IPS-20b (cell line): ENCODE measurements around the gene MTHFS.
"Not testable (repeated sequence)": the region's sequence is repeated elsewhere in the genome, so short reads cannot be mapped to it uniquely, and the experiment has no call there.

Experiments
- H3K27ac ChIP-seq: one replicate; pipeline ENCODE4 v1.5.1; 2013; ENCODE audit warnings: low read length
- H3K27me3 ChIP-seq: 2 replicates; pipeline ENCODE4 v1.6.1; 2013; ENCODE audit warnings: mild to moderate bottlenecking, low read length, inconsistent platforms; ENCODE audit not compliant: insufficient read depth
- H3K36me3 ChIP-seq: 2 replicates; pipeline ENCODE4 v1.6.1; 2013; ENCODE audit warnings: low read depth, mild to moderate bottlenecking, inconsistent platforms, low read length, moderate library complexity; ENCODE audit not compliant: insufficient read depth
- H3K4me1 ChIP-seq: 2 replicates; pipeline ENCODE4 v1.6.1; 2013; ENCODE audit warnings: mild to moderate bottlenecking, control low read depth, inconsistent platforms, low read length, moderate library complexity; ENCODE audit not compliant: insufficient read depth
- H3K4me3 ChIP-seq: 2 replicates; pipeline ENCODE4 v1.5.1; 2013; ENCODE audit warnings: mild to moderate bottlenecking, low read length, inconsistent platforms
- H3K9ac ChIP-seq: 2 replicates; pipeline ENCODE4 v1.6.1; 2013; ENCODE audit warnings: low read depth, mild to moderate bottlenecking, inconsistent platforms, low read length, moderate library complexity
- H3K9me3 ChIP-seq: 2 replicates; pipeline ENCODE4 v1.6.1; 2013; ENCODE audit warnings: mild to moderate bottlenecking, low read depth, low read length, inconsistent platforms; ENCODE audit not compliant: insufficient read depth

MTHFS gene

GRCh38 chr15:79896634-79897379, at the start of gene MTHFS:
Gene MTHFS (minus strand): TSS chr15:79897014. CDS start chr15:79896988, 26 bp downstream.
- no peaks in the 10 kb centered on the region for H3K9me3 ChIP-seq

GRCh38 chr15:79944622-79945021, 47.8 kb upstream of the MTHFS start:
- Histone ChIP-seq H3K36me3 (no peaks in the 10 kb centered on the region), H3K27ac (no peak overlapping the region), H3K9me3 (no peaks in the 10 kb centered on the region), H3K27me3 (no peaks in the 10 kb centered on the region), H3K9ac (no peak overlapping the region), H3K4me1 (no peaks in the 10 kb centered on the region), H3K4me3 (no peak overlapping the region)

More at GRCh38 chr15:79896634-79897379, at the start of gene MTHFS:
- H3K4me3 ChIP-seq = peak within 1 kb of the TSS; percentile 83
- H3K36me3 ChIP-seq = no peaks in the 10 kb centered on the region
- H3K27ac ChIP-seq = peak within 1 kb of the TSS; percentile 67
- H3K27me3 ChIP-seq = no peaks in the 10 kb centered on the region
- H3K9ac ChIP-seq = peak within 1 kb of the TSS; percentile 84
- peaks cover 5% of the 10 kb centered on the region; the same call in 1 of the 2 replicates for H3K4me1 ChIP-seq

GRCh38 chr15:79943820-79944219, 47.0 kb upstream of the MTHFS start:
- Histone ChIP-seq H3K9ac (no peak overlapping the region), H3K4me1 (no peaks in the 10 kb centered on the region), H3K27me3 (no peaks in the 10 kb centered on the region), H3K27ac (no peak overlapping the region), H3K4me3 (no peak overlapping the region), H3K9me3 (no peaks in the 10 kb centered on the region), H3K36me3 (no peaks in the 10 kb centered on the region)

- H3K4me1 ChIP-seq = no peaks in the 10 kb centered on the region
- H3K27me3 ChIP-seq = no peaks in the 10 kb centered on the region
- no peak overlapping the region for H3K9ac ChIP-seq
- H3K9me3 ChIP-seq = no peaks in the 10 kb centered on the region
- H3K36me3 ChIP-seq = no peaks in the 10 kb centered on the region
- H3K27ac ChIP-seq = no peak overlapping the region
- H3K4me3 ChIP-seq = no peak overlapping the region
These were observed 46.1 kb upstream of the MTHFS start for GRCh38 chr15:79942741-79943481.

GRCh38 chr15:79939399-79939798, 42.6 kb upstream of the MTHFS start:
- Histone ChIP-seq H3K4me1 (no peaks in the 10 kb centered on the region), H3K27ac (no peak overlapping the region), H3K9me3 (no peaks in the 10 kb centered on the region), H3K36me3 (no peaks in the 10 kb centered on the region), H3K4me3 (no peak overlapping the region), H3K27me3 (no peaks in the 10 kb centered on the region), H3K9ac (no peak overlapping the region)

- no peak overlapping the region for H3K27ac ChIP-seq
- H3K4me3 ChIP-seq = no peak overlapping the region
- H3K9me3 ChIP-seq = no peaks in the 10 kb centered on the region
- no peaks in the 10 kb centered on the region for H3K4me1 ChIP-seq
- no peaks in the 10 kb centered on the region for H3K36me3 ChIP-seq
- H3K27me3 ChIP-seq = no peaks in the 10 kb centered on the region
- H3K9ac ChIP-seq = no peak overlapping the region
These were observed 41.3 kb upstream of the MTHFS start for GRCh38 chr15:79938143-79938542.

GRCh38 chr15:79935556-79936201, 38.9 kb upstream of the MTHFS start:
- not testable (repeated sequence) for H3K4me1 ChIP-seq

GRCh38 chr15:79933231-79933630, 36.4 kb upstream of the MTHFS start:
- H3K4me3 ChIP-seq = no peak overlapping the region
- no peak overlapping the region for H3K9ac ChIP-seq
- H3K9me3 ChIP-seq = no peaks in the 10 kb centered on the region
- no peaks in the 10 kb centered on the region for H3K36me3 ChIP-seq
- H3K27ac ChIP-seq = no peak overlapping the region
- H3K27me3 ChIP-seq = no peaks in the 10 kb centered on the region; the same call in 1 of the 2 replicates
- no peaks in the 10 kb centered on the region for H3K4me1 ChIP-seq

More at GRCh38 chr15:79935556-79936201, 38.9 kb upstream of the MTHFS start:
- H3K27me3 ChIP-seq, H3K9ac ChIP-seq, H3K36me3 ChIP-seq, H3K4me3 ChIP-seq, H3K9me3 ChIP-seq, H3K27ac ChIP-seq: not testable (repeated sequence)

GRCh38 chr15:79932447-79932846, 35.6 kb upstream of the MTHFS start:
- H3K27me3 ChIP-seq = no peaks in the 10 kb centered on the region; the same call in 1 of the 2 replicates
- H3K9me3 ChIP-seq = no peaks in the 10 kb centered on the region
- no peak overlapping the region for H3K4me3 ChIP-seq
- H3K9ac ChIP-seq = no peak overlapping the region
- H3K36me3 ChIP-seq = no peaks in the 10 kb centered on the region
- no peaks in the 10 kb centered on the region for H3K4me1 ChIP-seq
- no peak overlapping the region for H3K27ac ChIP-seq

GRCh38 chr15:79930516-79930915, 33.7 kb upstream of the MTHFS start:
- H3K4me3 ChIP-seq = no peak overlapping the region
- no peaks in the 10 kb centered on the region; the same call in 1 of the 2 replicates for H3K27me3 ChIP-seq
- no peaks in the 10 kb centered on the region for H3K4me1 ChIP-seq

GRCh38 chr15:79929412-79929811, 32.6 kb upstream of the MTHFS start:
- no peak overlapping the region for H3K4me3 ChIP-seq
- H3K9me3 ChIP-seq = no peaks in the 10 kb centered on the region
- no peaks in the 10 kb centered on the region; the same call in 1 of the 2 replicates for H3K27me3 ChIP-seq
- H3K9ac ChIP-seq = no peak overlapping the region
- H3K4me1 ChIP-seq = no peaks in the 10 kb centered on the region
- H3K27ac ChIP-seq = no peak overlapping the region
- H3K36me3 ChIP-seq = no peaks in the 10 kb centered on the region

More at GRCh38 chr15:79930516-79930915, 33.7 kb upstream of the MTHFS start:
- no peaks in the 10 kb centered on the region for H3K36me3 ChIP-seq
- no peak overlapping the region for H3K9ac ChIP-seq
- no peak overlapping the region for H3K27ac ChIP-seq
- no peaks in the 10 kb centered on the region for H3K9me3 ChIP-seq
